Left ventricle myocardium inferior (tissue), 1 donor: ENCODE data around the gene SMYD2. TPM values are rescaled to one million over a fixed set of nuclear protein-coding genes. Genes with fewer than 3 reads are reported as not detected.
A peak's percentile ranks its signal among the peaks of the same experiment; 100 is the strongest.

Experiments
- DNase-seq: peaks from one replicate; pipeline ENCODE4 v3.0.0-alpha.2; 2020
- H3K27ac ChIP-seq: fragments of 200-600 bp; replicated peaks from 2 replicates; pipeline ENCODE4 v1.8.0; 2021
- H3K27me3 ChIP-seq: fragments of 200-600 bp; 2 replicates; pipeline ENCODE4 v1.8.0; 2021; ENCODE audit warnings: low read depth
- H3K36me3 ChIP-seq: fragments of 200-600 bp; 2 replicates; pipeline ENCODE4 v1.8.0; 2021
- H3K4me1 ChIP-seq: fragments of 200-600 bp; 2 replicates; pipeline ENCODE4 v1.8.0; 2021
- H3K4me3 ChIP-seq: fragments of 200-600 bp; 2 replicates; pipeline ENCODE4 v1.8.0; 2021; ENCODE audit warnings: mild to moderate bottlenecking, moderate library complexity
- H3K9me3 ChIP-seq: fragments of 200-600 bp; replicated peaks from 2 replicates; pipeline ENCODE4 v1.8.0; 2021
- intact Hi-C: fragments of 100-400 bp; cut with micrococcal nuclease; formaldehyde crosslinking; loops from one replicate; pipeline ENCODE4 v1.11.0; 2022
- total RNA-seq: library from RNA; stranded (reverse); fragmentation: NEBNext Ultra II Directional; extraction: Animal tissue kit (Norgen Biotek cat#: 25700); gene quantifications from one replicate; pipeline ENCODE4 v1.2.1, GENCODE V29; 2021
- TF ChIP-seq, protein P1 (sequence below): fragments of 200-600 bp; IDR thresholded peaks from 2 replicates; pipeline ENCODE4 v1.8.0; 2021; ENCODE audit warnings: antibody characterized with exemption, mild to moderate bottlenecking, borderline replicate concordance
- donor health status: DM: no; HTN: yes; CAD: no; lungs with severe emphysema.

SMYD2 gene
- total RNA-seq, 1 donor from 2014 or later, result 247 TPM

DNA sequence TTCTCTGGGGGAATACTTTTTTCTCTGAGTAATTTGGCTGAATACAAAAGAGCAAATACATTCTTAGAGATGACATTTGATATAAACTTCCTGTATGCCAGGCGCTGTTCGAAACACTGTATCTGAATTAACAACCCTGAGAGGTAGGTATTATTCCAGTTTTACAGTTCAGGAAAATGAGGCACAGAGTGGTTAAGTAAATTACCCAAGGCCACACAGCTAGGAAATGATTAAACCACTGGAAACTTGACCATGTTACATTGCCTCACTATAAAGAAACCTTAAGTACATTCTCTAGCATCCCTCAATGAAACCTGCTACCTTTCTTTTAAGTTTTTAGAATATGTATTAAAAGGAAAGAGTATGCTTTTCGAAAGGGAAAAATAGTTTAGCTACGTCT lies 54.6 kb downstream of the SMYD2 start:
- H3K4me1 ChIP-seq, result peaks cover 43% of the 10 kb centered on the region
- intact Hi-C loops, result loop anchor here (5.0 kb wide), 1 partner anchor 212 kb away; no protein-coding TSS in a partner anchor
- no peak for DNase-seq
- no peaks in the 10 kb centered on the region for H3K9me3 ChIP-seq
- H3K27ac ChIP-seq, result no peak overlapping the region
- H3K27me3 ChIP-seq, result no peaks in the 10 kb centered on the region
- H3K36me3 ChIP-seq, result peaks cover 20% of the 10 kb centered on the region
- TF ChIP-seq, protein P1, sequence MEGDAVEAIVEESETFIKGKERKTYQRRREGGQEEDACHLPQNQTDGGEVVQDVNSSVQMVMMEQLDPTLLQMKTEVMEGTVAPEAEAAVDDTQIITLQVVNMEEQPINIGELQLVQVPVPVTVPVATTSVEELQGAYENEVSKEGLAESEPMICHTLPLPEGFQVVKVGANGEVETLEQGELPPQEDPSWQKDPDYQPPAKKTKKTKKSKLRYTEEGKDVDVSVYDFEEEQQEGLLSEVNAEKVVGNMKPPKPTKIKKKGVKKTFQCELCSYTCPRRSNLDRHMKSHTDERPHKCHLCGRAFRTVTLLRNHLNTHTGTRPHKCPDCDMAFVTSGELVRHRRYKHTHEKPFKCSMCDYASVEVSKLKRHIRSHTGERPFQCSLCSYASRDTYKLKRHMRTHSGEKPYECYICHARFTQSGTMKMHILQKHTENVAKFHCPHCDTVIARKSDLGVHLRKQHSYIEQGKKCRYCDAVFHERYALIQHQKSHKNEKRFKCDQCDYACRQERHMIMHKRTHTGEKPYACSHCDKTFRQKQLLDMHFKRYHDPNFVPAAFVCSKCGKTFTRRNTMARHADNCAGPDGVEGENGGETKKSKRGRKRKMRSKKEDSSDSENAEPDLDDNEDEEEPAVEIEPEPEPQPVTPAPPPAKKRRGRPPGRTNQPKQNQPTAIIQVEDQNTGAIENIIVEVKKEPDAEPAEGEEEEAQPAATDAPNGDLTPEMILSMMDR, result no peak
- H3K4me3 ChIP-seq, result no peak overlapping the region

DNA sequence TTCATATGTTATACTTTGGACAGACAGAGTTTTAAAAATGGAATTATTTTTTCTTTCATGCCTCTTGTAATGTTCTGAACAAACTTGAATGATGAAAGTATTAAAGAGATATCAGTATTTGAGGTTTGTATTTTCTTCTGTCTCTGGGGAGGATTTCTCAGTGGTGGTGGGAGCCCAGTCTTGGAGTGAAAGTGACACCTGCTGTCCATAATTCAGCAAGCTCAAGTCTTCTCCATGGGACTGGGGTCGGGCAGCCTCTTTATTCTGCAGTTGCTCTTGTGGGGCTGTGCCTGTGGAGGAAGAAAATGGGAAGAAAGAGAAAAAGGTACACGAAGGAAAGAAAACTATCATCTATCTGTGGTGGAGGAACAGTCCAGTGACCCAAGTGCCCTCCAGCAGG lies 56.1 kb downstream of the SMYD2 start:
- Histone ChIP-seq H3K36me3 (peaks cover 20% of the 10 kb centered on the region), H3K27ac (peak overlapping the region; percentile 65), H3K4me1 (peaks cover 30% of the 10 kb centered on the region), H3K4me3 (no peak overlapping the region), H3K27me3 (no peaks in the 10 kb centered on the region), H3K9me3 (no peaks in the 10 kb centered on the region)
- intact Hi-C loops, result loop anchor here (5.0 kb wide), 1 partner anchor 210 kb away; no protein-coding TSS in a partner anchor
- TF ChIP-seq, protein P1, result no peak
- DNase-seq, result no peak

DNA sequence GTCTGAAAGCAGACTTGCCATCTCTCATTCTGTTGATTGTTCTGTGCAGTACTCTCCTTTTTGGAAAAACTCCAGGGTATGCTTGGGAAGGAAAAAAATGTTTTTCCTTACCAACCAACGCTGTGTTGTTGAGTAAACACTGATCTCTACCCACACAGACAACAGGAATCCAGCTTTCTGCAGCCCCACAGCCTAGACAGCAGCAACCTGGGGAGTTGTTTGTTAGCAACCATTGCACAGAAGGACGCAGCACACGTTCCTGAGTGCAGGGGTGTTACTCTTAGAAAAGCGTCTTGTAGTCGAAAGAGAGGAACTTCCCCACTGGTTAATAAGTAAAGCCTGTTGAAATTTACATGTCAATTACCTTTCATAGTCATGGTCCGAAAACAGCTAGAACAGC lies 56.6 kb downstream of the SMYD2 start:
- H3K36me3 ChIP-seq, result peaks cover 20% of the 10 kb centered on the region
- DNase-seq, result no peak
- H3K4me1 ChIP-seq, result peaks cover 25% of the 10 kb centered on the region
- H3K27ac ChIP-seq, result peak overlapping the region; percentile 65
- no peaks in the 10 kb centered on the region for H3K27me3 ChIP-seq
- intact Hi-C loops, result loop anchor here (5.0 kb wide), 1 partner anchor 210 kb away; no protein-coding TSS in a partner anchor
- TF ChIP-seq, protein P1, result no peak
- H3K9me3 ChIP-seq, result no peaks in the 10 kb centered on the region
- H3K4me3 ChIP-seq, result no peak overlapping the region

DNA sequence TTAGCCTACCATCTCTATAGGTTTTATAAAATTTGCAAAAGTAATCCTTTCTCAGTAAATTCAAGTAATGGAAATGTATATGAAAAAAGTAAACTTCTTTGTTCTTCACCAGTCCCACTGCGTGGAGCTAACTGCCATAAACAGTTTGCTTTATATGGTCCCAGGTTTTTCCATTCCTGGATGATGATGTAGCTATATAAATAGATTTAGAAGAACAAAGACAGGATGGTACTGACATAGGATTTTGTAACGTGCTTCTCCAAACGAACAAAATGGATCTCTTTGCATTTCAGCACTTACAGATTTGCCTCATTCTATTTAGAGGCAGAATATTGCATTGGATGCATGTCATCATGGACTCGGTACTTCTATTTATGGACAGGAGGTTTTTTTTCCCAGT lies 57.3 kb downstream of the SMYD2 start:
- no peaks in the 10 kb centered on the region for H3K27me3 ChIP-seq
- peak overlapping the region; percentile 65 for H3K27ac ChIP-seq
- H3K4me1 ChIP-seq, result peaks cover 25% of the 10 kb centered on the region
- TF ChIP-seq, protein P1, result no peak
- intact Hi-C loops, result loop anchor here (5.0 kb wide), 1 partner anchor 209 kb away; no protein-coding TSS in a partner anchor
- H3K9me3 ChIP-seq, result no peaks in the 10 kb centered on the region
- H3K4me3 ChIP-seq, result no peak overlapping the region
- DNase-seq, result no peak
- H3K36me3 ChIP-seq, result peaks cover 22% of the 10 kb centered on the region

DNA sequence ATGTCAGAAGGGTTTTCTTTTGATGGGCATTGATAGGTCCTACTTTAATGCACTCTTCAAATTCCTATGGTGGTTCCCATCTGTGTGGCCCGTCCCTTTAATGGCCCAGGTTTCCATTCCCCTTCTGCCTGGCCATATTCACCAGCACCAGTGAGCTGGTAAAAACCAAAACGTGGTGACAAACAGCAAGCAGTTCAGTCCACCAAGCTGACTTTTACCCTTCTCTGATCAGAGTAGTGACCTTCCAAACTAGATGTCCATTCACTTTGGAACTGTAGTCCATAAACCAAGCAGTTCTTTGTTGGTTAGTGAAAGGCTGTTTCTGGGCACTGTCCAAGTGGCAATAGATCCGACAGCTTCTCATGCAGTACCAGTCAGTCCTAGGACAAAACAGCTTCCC lies 60.5 kb downstream of the SMYD2 start:
- Histone ChIP-seq H3K4me3 (no peak overlapping the region), H3K4me1 (peaks cover 25% of the 10 kb centered on the region), H3K9me3 (no peaks in the 10 kb centered on the region), H3K36me3 (peaks cover 31% of the 10 kb centered on the region), H3K27ac (peak overlapping the region; percentile 32), H3K27me3 (no peaks in the 10 kb centered on the region)
- DNase-seq, result no peak
- intact Hi-C loops, result no loop called here
- TF ChIP-seq, protein P1, result no peak
